T-helper 1 cell treated with Interleukin-12 subunit alpha and Interleukin-12 subunit beta and Interleukin-4 antibody, amounts not matched to agents 30 μg/mL and 1 μg/mL, for 36 hours (primary cell): Measurements from ENCODE around the gene ARID3C.

ENCODE experiments used
- H3K27ac Mint-ChIP-seq: one replicate; pipeline ENCODE4 v1.8.0; 2021; ENCODE audit warnings: mild to moderate bottlenecking, mixed read lengths
- H3K27me3 Mint-ChIP-seq: one replicate; pipeline ENCODE4 v1.8.0; 2021; ENCODE audit warnings: low read depth, mixed read lengths
- H3K36me3 Mint-ChIP-seq: one replicate; pipeline ENCODE4 v1.8.0; 2021; ENCODE audit warnings: low read depth, mixed read lengths
- H3K4me1 Mint-ChIP-seq: one replicate; pipeline ENCODE4 v1.8.0; 2021; ENCODE audit warnings: low read depth, mixed read lengths
- H3K4me3 Mint-ChIP-seq: one replicate; pipeline ENCODE4 v1.8.0; 2021; ENCODE audit warnings: mild to moderate bottlenecking, moderate library complexity, mixed read lengths
- H3K9me3 Mint-ChIP-seq: one replicate; pipeline ENCODE4 v1.8.0; 2021; ENCODE audit warnings: mixed read lengths

Gene ARID3C

DNA sequence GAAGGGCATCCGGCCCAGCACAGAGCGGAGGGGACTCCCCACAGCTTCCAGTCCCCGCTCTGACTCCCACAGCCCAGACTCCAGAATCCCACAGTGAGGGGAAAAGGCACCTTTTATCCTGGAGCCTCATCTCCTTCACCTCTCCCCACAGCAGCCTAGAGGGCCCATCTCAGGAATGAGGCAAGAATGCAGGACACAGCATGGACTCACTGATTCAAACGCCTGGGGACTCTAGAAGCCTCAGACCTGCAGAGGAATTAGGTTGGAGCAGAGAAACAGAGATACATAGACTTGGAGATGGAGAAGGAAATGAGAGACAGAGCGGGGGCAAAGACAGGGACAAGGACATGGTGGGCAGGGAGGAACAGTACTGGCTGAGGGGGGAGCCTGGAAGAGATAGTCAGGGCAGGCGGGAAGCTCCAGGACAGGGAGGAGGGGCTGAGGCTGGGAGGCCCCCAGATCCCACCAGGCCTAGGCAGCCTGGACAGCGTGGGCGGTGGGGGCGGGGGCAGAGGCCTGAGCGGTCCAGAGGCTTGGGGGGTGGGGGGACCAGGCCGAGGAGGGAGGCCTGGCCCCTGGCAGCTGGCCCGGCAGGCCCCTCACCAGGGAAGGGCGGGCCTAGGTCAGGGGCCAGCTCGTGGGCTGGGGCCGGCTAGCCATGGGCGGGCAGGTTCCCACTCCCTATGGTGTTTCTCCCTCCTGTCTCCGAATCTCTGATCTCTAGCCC, 55.1 kb downstream of the ARID3C start:
- H3K4me3 Mint-ChIP-seq, result no peak overlapping the region
- H3K4me1 Mint-ChIP-seq, result peaks cover 5% of the 10 kb centered on the region
- H3K36me3 Mint-ChIP-seq, result no peaks in the 10 kb centered on the region
- H3K27me3 Mint-ChIP-seq, result peaks cover 35% of the 10 kb centered on the region
- no peaks in the 10 kb centered on the region for H3K9me3 Mint-ChIP-seq
- H3K27ac Mint-ChIP-seq, result no peak overlapping the region

DNA sequence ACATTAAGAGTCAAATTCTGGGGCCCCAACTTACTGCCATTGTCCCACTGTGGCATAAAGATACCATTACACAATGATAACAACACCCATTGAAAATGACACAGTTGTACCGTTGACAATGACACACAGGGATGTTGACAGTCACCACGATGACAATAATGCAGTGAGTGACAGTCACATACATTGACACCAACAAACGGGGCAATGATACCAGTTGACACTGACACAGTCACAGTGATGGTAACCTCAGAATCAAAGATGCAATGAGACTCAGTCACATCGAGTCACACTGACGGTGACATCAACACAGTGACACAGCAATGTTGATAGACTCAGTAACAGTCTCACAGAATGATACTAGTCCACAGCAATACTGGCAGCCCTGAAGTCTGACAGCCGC, 56.2 kb downstream of the ARID3C start:
- no peak overlapping the region for H3K4me3 Mint-ChIP-seq
- peaks cover 5% of the 10 kb centered on the region for H3K4me1 Mint-ChIP-seq
- H3K36me3 Mint-ChIP-seq, result no peaks in the 10 kb centered on the region
- H3K9me3 Mint-ChIP-seq, result no peaks in the 10 kb centered on the region
- no peak overlapping the region for H3K27ac Mint-ChIP-seq
- peaks cover 26% of the 10 kb centered on the region for H3K27me3 Mint-ChIP-seq

DNA sequence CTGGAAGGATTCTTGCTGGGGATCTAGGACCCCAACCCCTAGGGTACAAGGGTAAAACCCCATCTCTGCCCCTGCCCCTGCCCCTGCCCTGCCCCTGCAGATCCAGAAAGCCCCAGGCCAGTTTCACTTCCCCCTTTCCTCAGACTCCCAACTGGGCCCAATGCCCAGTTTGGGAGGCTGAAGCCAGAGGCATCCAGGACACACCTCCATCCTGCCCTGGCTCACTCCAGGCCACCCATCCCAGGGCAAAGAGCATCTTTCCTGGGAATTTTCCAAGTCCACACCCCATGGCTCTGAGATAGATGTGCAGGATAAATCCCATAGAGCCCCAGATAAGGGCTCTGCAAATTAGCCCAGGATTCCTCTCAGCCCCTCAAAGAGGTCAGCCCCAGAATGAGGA, 56.8 kb downstream of the ARID3C start:
- no peak overlapping the region for H3K27ac Mint-ChIP-seq
- H3K27me3 Mint-ChIP-seq, result peaks cover 21% of the 10 kb centered on the region
- H3K4me1 Mint-ChIP-seq, result peaks cover under 1% of the 10 kb centered on the region
- no peaks in the 10 kb centered on the region for H3K9me3 Mint-ChIP-seq
- no peak overlapping the region for H3K4me3 Mint-ChIP-seq
- H3K36me3 Mint-ChIP-seq, result no peaks in the 10 kb centered on the region

DNA sequence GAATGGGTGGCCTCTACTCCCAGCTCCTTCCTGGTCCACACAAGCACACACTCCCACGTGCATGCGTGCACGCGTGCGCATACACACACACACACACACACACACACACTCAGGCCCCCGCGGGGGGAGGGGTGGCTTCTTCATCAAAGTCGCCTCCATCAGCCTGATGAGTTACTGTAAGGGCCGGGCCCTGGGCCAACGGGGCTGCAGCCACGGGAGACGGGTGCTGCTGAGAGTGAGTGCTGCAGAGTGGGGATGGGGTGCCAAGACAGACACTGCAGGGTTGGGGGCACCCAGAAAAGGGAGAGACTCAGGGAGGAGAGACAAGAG, 57.4 kb downstream of the ARID3C start:
- no peak overlapping the region for H3K27ac Mint-ChIP-seq
- peaks cover 16% of the 10 kb centered on the region for H3K27me3 Mint-ChIP-seq
- no peaks in the 10 kb centered on the region for H3K4me1 Mint-ChIP-seq
- H3K9me3 Mint-ChIP-seq, result no peaks in the 10 kb centered on the region
- no peak overlapping the region for H3K4me3 Mint-ChIP-seq
- H3K36me3 Mint-ChIP-seq, result no peaks in the 10 kb centered on the region
